GM18517 (cell line): ENCODE results near the gene PKN2.

ENCODE experiments used
- ATAC-seq: cut with Tn5 transposase; IDR thresholded peaks from one replicate; pipeline ENCODE4 v1.9.1; 2021; ENCODE audit warnings: mild to moderate bottlenecking, moderate library complexity; ENCODE audit not compliant: unreplicated experiment

The PKN2 gene

GRCh38 chr1:88683541-88684481 is at the start of gene PKN2:
Gene PKN2, plus strand, starts transcription at chr1:88684273. Its CDS starts 308 bp downstream, at chr1:88684581.
- peak; percentile 84 for ATAC-seq

GRCh38 chr1:88634538-88634937 is 49.5 kb upstream of the PKN2 start:
- ATAC-seq = no peak

GRCh38 chr1:88640060-88640459 is 44.0 kb upstream of the PKN2 start:
- ATAC-seq = no peak

- ATAC-seq = no peak
Observed at GRCh38 chr1:88645886-88646285, 38.2 kb upstream of the PKN2 start.

GRCh38 chr1:88646476-88647248 is 37.4 kb upstream of the PKN2 start:
- no peak for ATAC-seq

GRCh38 chr1:88647249-88647645 is 36.8 kb upstream of the PKN2 start:
- peak; percentile 72 for ATAC-seq

- ATAC-seq = no peak
Observed at GRCh38 chr1:88647749-88648415, 36.2 kb upstream of the PKN2 start.

- ATAC-seq = no peak
Observed at GRCh38 chr1:88648706-88649105, 35.4 kb upstream of the PKN2 start.

- no peak for ATAC-seq
Observed at GRCh38 chr1:88649932-88650331, 34.1 kb upstream of the PKN2 start.

- ATAC-seq = no peak
Observed at GRCh38 chr1:88650676-88651418, 33.2 kb upstream of the PKN2 start.

- no peak for ATAC-seq
Observed at GRCh38 chr1:88655140-88655539, 28.9 kb upstream of the PKN2 start.

GRCh38 chr1:88655685-88656299 is 28.3 kb upstream of the PKN2 start:
- ATAC-seq = no peak

GRCh38 chr1:88658419-88658818 is 25.7 kb upstream of the PKN2 start:
- ATAC-seq = no peak

- ATAC-seq = no peak
Observed at GRCh38 chr1:88659552-88659951, 24.5 kb upstream of the PKN2 start.

GRCh38 chr1:88661188-88661587 is 22.9 kb upstream of the PKN2 start:
- ATAC-seq = no peak

- ATAC-seq = no peak
Observed at GRCh38 chr1:88661951-88662699, 21.9 kb upstream of the PKN2 start.

GRCh38 chr1:88662723-88663122 is 21.4 kb upstream of the PKN2 start:
- peak; percentile 44 for ATAC-seq

GRCh38 chr1:88668405-88668804 is 15.7 kb upstream of the PKN2 start:
- ATAC-seq = no peak

- ATAC-seq = no peak
Observed at GRCh38 chr1:88670462-88670861, 13.6 kb upstream of the PKN2 start.
